AG09309 (cell line): Measurements from ENCODE around the gene EML6.

Source experiments
- DNase-seq: peaks from one replicate; pipeline ENCODE4 v3.0.0-alpha.2; 2010; ENCODE audit warnings: low read depth
- H3K4me3 ChIP-seq: 2 replicates; pipeline ENCODE4 v1.5.1; 2011; ENCODE audit warnings: mild to moderate bottlenecking, low read depth, low read length, moderate library complexity; ENCODE audit not compliant: control insufficient read depth
- CTCF ChIP-seq: IDR thresholded peaks from 2 replicates; pipeline ENCODE4 v1.5.1; 2011; ENCODE audit warnings: mild to moderate bottlenecking, low read depth, low read length, inconsistent platforms; ENCODE audit not compliant: insufficient read depth, control insufficient read depth; ENCODE audit errors: missing control alignments

The EML6 gene

GRCh38 chr2:54783349-54783748 lies 59.9 kb downstream of the EML6 start:
- no peak overlapping the region for H3K4me3 ChIP-seq
- DNase-seq, result no peak
- TF ChIP-seq CTCF, result no peak

GRCh38 chr2:54787270-54787669 lies 63.8 kb downstream of the EML6 start:
- H3K4me3 ChIP-seq, result no peak overlapping the region
- DNase-seq, result no peak
- TF ChIP-seq CTCF, result no peak

GRCh38 chr2:54787755-54788366 lies 64.4 kb downstream of the EML6 start:
- DNase-seq, result no peak
- TF ChIP-seq CTCF, result no peak
- no peak overlapping the region for H3K4me3 ChIP-seq

- TF ChIP-seq CTCF, result no peak
- H3K4me3 ChIP-seq, result no peak overlapping the region
- no peak for DNase-seq
These were observed 66.4 kb downstream of the EML6 start for GRCh38 chr2:54789878-54790277.

- H3K4me3 ChIP-seq, result no peak overlapping the region
- DNase-seq, result no peak
- TF ChIP-seq CTCF, result no peak
These were observed 68.4 kb downstream of the EML6 start for GRCh38 chr2:54791831-54792230.

- no peak for TF ChIP-seq CTCF
- no peak for DNase-seq
- no peak overlapping the region for H3K4me3 ChIP-seq
These were observed 73.8 kb downstream of the EML6 start for GRCh38 chr2:54797307-54797706.

GRCh38 chr2:54801352-54801751 lies 77.9 kb downstream of the EML6 start:
- DNase-seq, result no peak
- H3K4me3 ChIP-seq, result no peak overlapping the region
- no peak for TF ChIP-seq CTCF
